Caco-2 (cell line): ENCODE measurements around the gene EFNA3. TPM values are rescaled to one million over a fixed set of nuclear protein-coding genes. Genes with fewer than 3 reads are reported as not detected.
A peak's percentile ranks its signal among the peaks of the same experiment; 100 is the strongest.

Source experiments
- BruUV-seq: library from RNA; stranded (reverse); fragments of 400-500 nt; replicated peaks from 2 replicates; lab custom pipeline; 2021; lab: Mats Ljungman, UMichigan
- CTCF ChIA-PET: fragments of 300-600 bp; sonication (Branson Sonifier 250); formaldehyde crosslinking; loops from one replicate; lab custom pipeline; 2022; ENCODE audit warnings: antibody characterized with exemption; lab: Charles Lee
- POLR2A ChIA-PET: fragments of 300-600 bp; sonication (Branson Sonifier 250); formaldehyde crosslinking; loops from one replicate; lab custom pipeline; 2022; ENCODE audit warnings: antibody characterized with exemption; lab: Charles Lee
- DNase-seq, 2 experiments: peaks; one replicate each; pipeline versions ENCODE4 v3.0.0 to v3.0.0-alpha.2; 2020 to 2022
- H3K27me3 ChIP-seq: replicated peaks from 2 replicates; pipeline ENCODE4 v1.6.0; 2011; ENCODE audit warnings: low read length; ENCODE audit not compliant: control insufficient read depth, insufficient read depth
- H3K36me3 ChIP-seq: 2 replicates; pipeline ENCODE4 v1.5.1; 2011; ENCODE audit warnings: low read length; ENCODE audit not compliant: control insufficient read depth, insufficient read depth
- H3K4me1 ChIP-seq: fragments of 250-450 bp; sonication (Bioruptor Pico); 2 replicates; pipeline ENCODE4 v1.5.1; 2020; ENCODE audit warnings: mild to moderate bottlenecking
- H3K4me3 ChIP-seq: 2 replicates; pipeline ENCODE4 v1.5.1; 2011; ENCODE audit warnings: low read depth, mild to moderate bottlenecking, control low read depth, low read length
- H3K9me3 ChIP-seq: fragments of 250-450 bp; sonication (Bioruptor Pico); 2 replicates; pipeline ENCODE4 v1.5.1; 2020; ENCODE audit warnings: mild to moderate bottlenecking, moderate library complexity
- H3K27ac Mint-ChIP-seq: one replicate; pipeline ENCODE4 v1.8.0; 2022; ENCODE audit warnings: mixed read lengths; ENCODE audit not compliant: unreplicated experiment
- H3K27me3 Mint-ChIP-seq: one replicate; pipeline ENCODE4 v1.8.0; 2022; ENCODE audit warnings: mixed read lengths; ENCODE audit not compliant: insufficient read depth, unreplicated experiment
- H3K36me3 Mint-ChIP-seq: one replicate; pipeline ENCODE4 v1.8.0; 2022; ENCODE audit warnings: mild to moderate bottlenecking, mixed read lengths; ENCODE audit not compliant: insufficient read depth, unreplicated experiment
- H3K4me1 Mint-ChIP-seq: one replicate; pipeline ENCODE4 v1.8.0; 2022; ENCODE audit warnings: low read depth, mixed read lengths; ENCODE audit not compliant: unreplicated experiment
- H3K4me3 Mint-ChIP-seq: one replicate; pipeline ENCODE4 v1.8.0; 2022; ENCODE audit warnings: mild to moderate bottlenecking, moderate library complexity, mixed read lengths; ENCODE audit not compliant: unreplicated experiment
- H3K9me3 Mint-ChIP-seq: one replicate; pipeline ENCODE4 v1.8.0; 2022; ENCODE audit warnings: mixed read lengths; ENCODE audit not compliant: unreplicated experiment
- intact Hi-C: fragments of 100-400 bp; cut with micrococcal nuclease; formaldehyde crosslinking; loops from one replicate; pipeline ENCODE4 v1.10.0; 2022; ENCODE audit not compliant: unreplicated experiment
- total RNA-seq: library from RNA; stranded (reverse); gene quantifications from 2 replicates; pipeline ENCODE4 v1.2.3, GENCODE V29; 2022
- TF ChIP-seq, protein P1 (sequence below), 2 experiments: fragments of 200-600 bp in 1 of 2; IDR thresholded peaks; 1 replicate in 1 of 2; 2 replicates in 1 of 2; pipeline versions ENCODE4 v1.5.1 to v1.8.0; 2011 to 2022; ENCODE audit warnings: antibody characterized with exemption in 1 of 2, control low read depth in 1 of 2, inconsistent platforms in 1 of 2, low read depth in 1 of 2, low read length in 1 of 2, mild to moderate bottlenecking in 1 of 2, moderate library complexity in 1 of 2; ENCODE audit not compliant: insufficient read depth in 1 of 2, severe bottlenecking in 1 of 2, unreplicated experiment in 1 of 2

EFNA3 gene
- total RNA-seq, 1 experiment from 2014 or later, result 3.5 TPM

DNA sequence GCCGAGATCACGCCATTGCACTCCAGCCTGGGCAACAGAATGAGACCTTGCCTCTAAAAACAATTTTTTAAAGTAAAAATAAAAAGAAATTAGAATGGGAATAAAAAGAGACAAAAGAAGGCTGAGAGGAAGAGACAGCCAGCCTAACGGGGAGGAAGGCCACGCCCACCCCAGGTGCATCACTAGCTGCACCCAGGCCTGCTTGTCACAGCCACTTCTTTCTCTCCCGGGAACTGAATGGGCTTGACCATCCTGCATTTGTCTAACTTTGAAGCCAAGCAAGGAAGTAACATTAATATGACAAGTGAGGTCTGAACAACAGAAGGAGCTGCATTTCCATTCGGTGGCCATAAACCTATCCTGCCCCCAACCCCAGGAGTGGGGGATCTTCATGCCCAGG is 28.2 kb downstream of the EFNA3 start:
- peaks cover 10% of the 10 kb centered on the region for H3K4me1 Mint-ChIP-seq
- ChIA-PET CTCF (interaction anchor here (0.6 kb wide), 1 partner anchor 8 kb away, joined by 3 read pairs; no protein-coding TSS in a partner anchor), POLR2A (no interaction called here)
- intact Hi-C loops, result loop anchor here (1.0 to 10.0 kb wide), 2 partner anchors 19 to 832 kb away; partner anchors contain the start of gene HAX1
- DNase-seq, result no peak
- Histone ChIP-seq H3K27me3 (no peaks in the 10 kb centered on the region), H3K9me3 (no peaks in the 10 kb centered on the region), H3K4me1 (peaks cover 28% of the 10 kb centered on the region), H3K4me3 (no peak overlapping the region), H3K36me3 (no peaks in the 10 kb centered on the region)
- TSS peak; percentile 95 for BruUV-seq
- H3K27ac Mint-ChIP-seq, result no peak overlapping the region
- no peaks in the 10 kb centered on the region for H3K36me3 Mint-ChIP-seq
- TF ChIP-seq, protein P1, sequence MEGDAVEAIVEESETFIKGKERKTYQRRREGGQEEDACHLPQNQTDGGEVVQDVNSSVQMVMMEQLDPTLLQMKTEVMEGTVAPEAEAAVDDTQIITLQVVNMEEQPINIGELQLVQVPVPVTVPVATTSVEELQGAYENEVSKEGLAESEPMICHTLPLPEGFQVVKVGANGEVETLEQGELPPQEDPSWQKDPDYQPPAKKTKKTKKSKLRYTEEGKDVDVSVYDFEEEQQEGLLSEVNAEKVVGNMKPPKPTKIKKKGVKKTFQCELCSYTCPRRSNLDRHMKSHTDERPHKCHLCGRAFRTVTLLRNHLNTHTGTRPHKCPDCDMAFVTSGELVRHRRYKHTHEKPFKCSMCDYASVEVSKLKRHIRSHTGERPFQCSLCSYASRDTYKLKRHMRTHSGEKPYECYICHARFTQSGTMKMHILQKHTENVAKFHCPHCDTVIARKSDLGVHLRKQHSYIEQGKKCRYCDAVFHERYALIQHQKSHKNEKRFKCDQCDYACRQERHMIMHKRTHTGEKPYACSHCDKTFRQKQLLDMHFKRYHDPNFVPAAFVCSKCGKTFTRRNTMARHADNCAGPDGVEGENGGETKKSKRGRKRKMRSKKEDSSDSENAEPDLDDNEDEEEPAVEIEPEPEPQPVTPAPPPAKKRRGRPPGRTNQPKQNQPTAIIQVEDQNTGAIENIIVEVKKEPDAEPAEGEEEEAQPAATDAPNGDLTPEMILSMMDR (IDR thresholded peaks at IDR 0.05; ENCODE audit: insufficient read depth in 1 of 2, low read depth in 1 of 2, low read length in 1 of 2, severe bottlenecking in 1 of 2, unreplicated experiment in 1 of 2), result no peak
- H3K27me3 Mint-ChIP-seq, result no peaks in the 10 kb centered on the region
- H3K9me3 Mint-ChIP-seq, result no peaks in the 10 kb centered on the region
- no peak overlapping the region for H3K4me3 Mint-ChIP-seq

DNA sequence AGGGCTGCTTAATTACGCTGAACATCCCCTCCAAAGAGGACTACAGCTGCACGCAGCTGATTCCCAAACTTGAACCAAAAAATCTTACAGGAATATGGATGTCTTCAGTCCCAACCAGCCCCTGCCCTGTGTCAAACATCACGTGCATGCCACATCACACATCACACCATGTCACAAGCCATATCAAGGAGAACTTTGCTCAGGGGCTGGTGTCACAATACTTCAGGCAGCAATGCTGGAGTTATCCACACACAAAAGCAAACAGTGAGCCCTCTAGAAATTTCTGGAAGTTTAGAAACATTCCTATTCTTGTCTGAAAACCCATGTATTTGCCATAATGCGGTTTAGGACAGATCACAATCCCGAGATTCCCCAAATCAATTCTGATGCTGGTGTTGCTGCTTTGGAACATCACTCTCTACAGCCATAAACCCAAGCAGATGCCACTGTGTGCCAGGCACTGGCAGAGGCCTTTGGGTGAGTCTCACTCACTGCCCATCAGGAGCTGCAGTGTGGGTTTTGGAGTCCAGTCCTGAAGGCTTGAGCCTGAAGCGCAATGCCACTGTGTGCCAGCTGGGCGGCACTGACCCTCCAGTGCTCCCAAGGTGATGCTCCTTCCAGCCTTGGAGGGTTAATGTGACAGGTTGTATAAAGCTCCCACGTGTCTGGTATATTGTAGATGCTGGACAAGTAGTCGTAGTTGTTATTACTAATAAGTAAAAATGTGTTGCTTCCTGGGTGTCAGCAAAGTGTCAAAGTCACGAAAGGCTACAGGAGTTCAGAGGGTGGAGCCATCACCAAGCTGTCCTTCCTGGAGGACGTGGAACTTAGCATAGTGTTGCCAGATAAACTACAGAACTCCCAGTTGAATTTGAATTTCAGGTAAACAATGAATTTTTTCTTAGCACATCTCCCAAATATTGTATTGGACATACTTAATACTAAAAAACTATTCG is 28.9 kb downstream of the EFNA3 start:
- CTCF ChIA-PET, result interaction anchor here (0.6 to 1.3 kb wide), 2 partner anchors 8 to 17 kb away, joined by 3 read pairs; no protein-coding TSS in a partner anchor
- Histone ChIP-seq H3K4me3 (no peak overlapping the region), H3K4me1 (peaks cover 28% of the 10 kb centered on the region), H3K36me3 (no peaks in the 10 kb centered on the region), H3K27me3 (no peaks in the 10 kb centered on the region), H3K9me3 (no peaks in the 10 kb centered on the region)
- BruUV-seq, result TSS peak; percentile 54
- no peaks in the 10 kb centered on the region for H3K36me3 Mint-ChIP-seq
- intact Hi-C loops, result loop anchor here (1.0 to 10.0 kb wide), 2 partner anchors 19 to 833 kb away; partner anchors contain the start of gene HAX1
- TF ChIP-seq, protein P1 (IDR thresholded peaks at IDR 0.05; ENCODE audit: insufficient read depth in 1 of 2, low read depth in 1 of 2, low read length in 1 of 2, severe bottlenecking in 1 of 2, unreplicated experiment in 1 of 2), result no peak
- H3K4me3 Mint-ChIP-seq, result no peak overlapping the region
- POLR2A ChIA-PET, result no interaction called here
- H3K27me3 Mint-ChIP-seq, result no peaks in the 10 kb centered on the region
- DNase-seq, result peak; percentile 68 to 77
- H3K4me1 Mint-ChIP-seq, result peaks cover 10% of the 10 kb centered on the region
- H3K9me3 Mint-ChIP-seq, result no peaks in the 10 kb centered on the region
- H3K27ac Mint-ChIP-seq, result no peak overlapping the region

DNA sequence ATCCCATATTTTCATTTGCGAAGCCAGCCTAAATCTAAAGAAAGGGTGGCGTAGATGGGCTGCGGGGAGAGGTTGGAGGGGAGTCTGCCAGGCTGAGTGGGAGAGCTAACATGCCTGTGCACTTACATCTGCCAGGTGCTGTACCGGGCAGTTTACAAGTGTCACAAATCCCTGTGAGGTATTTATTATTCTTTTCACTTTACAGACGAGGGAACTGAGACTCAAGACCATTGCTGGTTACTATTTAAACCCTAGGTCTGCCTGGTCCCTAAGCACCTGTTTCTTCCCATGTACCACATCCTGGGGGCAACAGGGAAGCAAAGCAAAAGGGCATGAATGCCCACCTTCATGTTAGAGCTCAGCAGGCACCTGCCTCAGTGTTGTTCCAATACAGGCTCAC is 29.7 kb downstream of the EFNA3 start:
- H3K27ac Mint-ChIP-seq, result no peak overlapping the region
- no peaks in the 10 kb centered on the region for H3K9me3 Mint-ChIP-seq
- TF ChIP-seq, protein P1 (IDR thresholded peaks at IDR 0.05; ENCODE audit: insufficient read depth in 1 of 2, low read depth in 1 of 2, low read length in 1 of 2, severe bottlenecking in 1 of 2, unreplicated experiment in 1 of 2), result no peak
- Histone ChIP-seq H3K27me3 (no peaks in the 10 kb centered on the region), H3K36me3 (no peaks in the 10 kb centered on the region), H3K4me1 (peaks cover 28% of the 10 kb centered on the region), H3K9me3 (no peaks in the 10 kb centered on the region), H3K4me3 (no peak overlapping the region)
- CTCF ChIA-PET, result interaction anchor here (1.3 kb wide), 1 partner anchor 17 kb away, joined by 3 read pairs; no protein-coding TSS in a partner anchor
- DNase-seq, result no peak
- no TSS peak for BruUV-seq
- POLR2A ChIA-PET, result no interaction called here
- intact Hi-C loops, result loop anchor here (10.0 kb wide), 1 partner anchor 833 kb away; the partner anchor contains the start of gene HAX1
- H3K4me1 Mint-ChIP-seq, result peaks cover 10% of the 10 kb centered on the region
- H3K4me3 Mint-ChIP-seq, result no peak overlapping the region
- no peaks in the 10 kb centered on the region for H3K27me3 Mint-ChIP-seq
- H3K36me3 Mint-ChIP-seq, result no peaks in the 10 kb centered on the region
